Measurements from ENCODE around the gene TPSG1.
"Not testable (repeated sequence)": the region's sequence is repeated elsewhere in the genome, so short reads cannot be mapped to it uniquely, and the experiment has no call there.

Gene TPSG1

GRCh38 chr16:1225051-1225451 is at the start of gene TPSG1:
TSS of gene TPSG1 (minus strand) at chr16:1225268. CDS start at chr16:1225252, 16 bp downstream.
- DNase-seq, result no peak

GRCh38 chr16:1274767-1275166 is 49.7 kb upstream of the TPSG1 start:
- DNase-seq, result no peak

GRCh38 chr16:1273816-1274215 is 48.7 kb upstream of the TPSG1 start:
- no peak for DNase-seq

- no peak for DNase-seq
Measured at GRCh38 chr16:1272453-1273198, 47.6 kb upstream of the TPSG1 start.

GRCh38 chr16:1271724-1272413 is 46.8 kb upstream of the TPSG1 start:
- DNase-seq, result not testable (repeated sequence)

DNA sequence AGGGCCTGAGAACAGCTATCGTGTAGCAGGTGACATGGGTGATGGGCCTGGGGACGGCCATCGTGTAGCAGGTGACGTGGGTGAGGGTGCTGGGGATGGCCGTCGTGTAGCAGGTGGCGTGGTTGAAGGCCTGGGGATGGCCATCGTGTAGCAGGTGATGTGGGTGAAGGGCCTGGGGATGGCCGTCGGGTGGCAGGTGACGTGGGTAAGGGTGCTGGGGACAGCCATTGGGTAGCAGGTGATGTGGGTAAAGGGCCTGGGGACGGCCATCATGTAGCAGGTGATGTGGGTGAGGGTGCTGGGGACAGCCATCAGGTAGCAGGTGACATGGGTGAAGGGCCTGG is 46.3 kb upstream of the TPSG1 start:
- DNase-seq, result no peak

DNA sequence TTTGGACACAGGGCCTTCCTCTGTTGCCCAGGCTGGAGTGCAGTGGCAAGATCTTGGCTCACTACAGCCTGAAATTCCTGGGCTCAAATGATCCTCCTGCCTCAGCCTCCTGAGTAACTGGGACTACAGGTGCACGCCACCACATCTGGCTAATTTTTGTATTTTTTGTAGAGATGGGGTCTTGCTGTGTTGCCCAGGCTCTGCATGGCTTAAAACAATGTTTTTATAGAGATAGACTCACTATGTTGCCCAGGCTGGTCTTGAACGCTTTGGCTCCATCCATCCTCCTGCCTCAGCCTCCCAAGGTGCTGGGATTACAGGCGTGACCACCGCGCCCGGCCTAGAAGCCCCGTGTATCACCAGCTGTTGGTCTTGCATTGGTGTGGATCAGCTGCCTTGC is 44.4 kb upstream of the TPSG1 start:
- DNase-seq, result not testable (repeated sequence)

GRCh38 chr16:1265826-1266225 is 40.8 kb upstream of the TPSG1 start:
- no peak for DNase-seq

GRCh38 chr16:1265090-1265630 is 40.1 kb upstream of the TPSG1 start:
- DNase-seq, result no peak

DNA sequence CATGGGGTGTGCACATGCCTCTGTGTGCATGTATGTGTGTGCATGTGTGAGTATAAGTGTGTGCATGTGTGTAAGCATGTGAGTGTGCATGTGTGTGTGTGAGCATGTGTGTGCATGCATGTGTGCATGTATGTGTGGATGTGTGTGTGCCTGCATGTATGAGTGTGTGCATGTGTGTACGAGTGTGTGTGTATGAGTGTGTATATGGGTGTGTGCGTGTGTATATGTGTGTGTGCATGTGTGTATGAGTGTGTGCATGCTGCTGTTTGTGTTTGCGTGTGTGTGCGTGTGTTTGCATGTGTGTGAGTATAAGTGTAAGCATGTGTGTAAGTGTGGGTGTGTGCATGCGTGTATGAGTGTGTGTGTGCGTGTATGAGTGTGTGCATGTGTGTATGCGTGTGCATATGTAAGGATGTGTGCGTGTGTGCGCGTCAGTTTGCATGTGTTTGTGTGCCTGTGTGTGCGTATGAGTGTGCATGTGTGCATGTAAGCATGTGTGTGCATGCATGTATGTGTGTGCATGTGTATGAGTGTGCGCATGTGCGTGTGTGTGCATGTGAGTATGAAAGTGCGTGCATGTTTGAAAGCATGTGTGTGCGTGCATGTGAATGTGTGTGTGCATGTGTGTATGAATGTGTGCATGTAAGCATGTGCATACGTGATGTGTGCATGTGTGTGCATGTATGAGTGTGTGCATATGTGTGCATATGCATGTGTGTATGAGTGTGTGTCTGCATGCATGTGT is 39.4 kb upstream of the TPSG1 start:
- no peak for DNase-seq

DNA sequence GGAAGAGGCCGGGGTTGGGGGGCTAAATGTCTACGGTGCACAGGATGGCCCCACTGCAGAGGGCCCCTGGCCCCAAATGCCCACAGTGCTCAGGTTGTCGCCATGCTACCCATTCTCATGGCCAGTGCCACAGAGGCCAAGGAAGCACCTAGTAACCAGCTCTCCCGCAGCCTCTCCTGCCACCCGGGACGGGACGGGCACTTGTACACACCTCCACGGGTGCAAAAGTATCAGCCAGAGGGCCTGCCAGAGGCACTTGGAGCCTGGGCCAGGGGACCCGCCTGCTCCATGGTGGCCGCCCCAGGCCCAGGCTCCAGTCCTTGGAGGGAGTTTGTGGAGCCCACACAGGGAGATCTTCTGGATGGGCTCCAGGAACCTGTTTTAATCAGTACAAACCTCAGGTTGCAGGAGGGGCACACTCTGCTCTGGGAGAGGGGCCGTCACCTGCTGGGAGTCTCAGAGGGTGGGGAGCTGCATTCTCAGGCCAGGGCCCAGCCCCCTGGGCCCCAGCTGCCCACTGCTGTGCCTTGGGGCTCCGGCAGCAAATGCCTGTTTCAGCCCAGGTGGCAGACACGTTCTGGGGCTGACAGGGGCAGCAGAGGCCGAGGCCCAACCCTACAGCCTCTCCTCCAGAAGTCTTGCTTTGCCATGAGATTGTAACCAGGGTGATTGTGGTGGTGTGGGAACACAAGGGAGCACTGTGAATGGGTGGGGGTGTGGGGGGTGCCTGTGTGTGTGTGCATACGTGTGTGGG is 38.7 kb upstream of the TPSG1 start:
- DNase-seq, result no peak

- DNase-seq, result no peak
Measured at GRCh38 chr16:1262846-1263221, 37.8 kb upstream of the TPSG1 start.

GRCh38 chr16:1262210-1262845 is 37.3 kb upstream of the TPSG1 start:
- DNase-seq, result no peak

DNA sequence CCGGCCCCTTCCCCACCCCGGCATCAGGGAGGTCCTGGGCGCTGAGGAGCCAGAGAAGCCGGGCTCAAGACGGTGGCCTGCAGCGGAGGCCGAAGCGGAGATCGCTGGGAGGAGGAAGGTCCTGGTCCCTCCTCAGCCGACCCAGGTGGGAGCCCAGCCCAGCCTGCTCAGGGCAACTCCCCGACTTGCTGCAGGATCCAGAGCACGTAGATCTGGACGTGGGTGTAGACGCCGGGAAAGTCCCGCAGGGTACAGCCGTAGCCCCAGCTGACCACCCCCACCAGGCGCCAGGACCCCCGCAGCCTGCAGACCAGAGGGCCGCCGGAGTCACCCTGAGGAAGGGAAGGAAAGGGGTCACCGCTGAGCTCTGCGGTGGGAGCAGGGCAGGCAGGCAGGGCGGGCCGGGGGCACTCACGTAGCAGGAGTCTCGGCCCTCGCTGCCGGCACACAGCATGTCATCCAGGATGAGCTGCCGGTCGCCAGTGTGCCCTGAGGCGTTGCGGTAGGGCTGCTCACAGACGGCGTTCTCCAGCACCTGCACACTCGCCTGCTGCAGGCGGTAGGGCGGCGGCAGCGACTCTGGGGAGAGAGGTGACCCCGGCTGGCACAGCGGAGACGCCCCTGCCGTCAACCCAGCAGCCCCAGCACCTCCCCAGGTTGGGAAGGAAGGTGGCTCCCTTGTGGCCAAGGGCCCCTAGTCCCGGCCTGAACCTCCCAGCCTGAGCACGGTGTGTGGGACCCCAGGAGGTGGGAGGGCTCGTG is 36.2 kb upstream of the TPSG1 start:
- no peak for DNase-seq

DNA sequence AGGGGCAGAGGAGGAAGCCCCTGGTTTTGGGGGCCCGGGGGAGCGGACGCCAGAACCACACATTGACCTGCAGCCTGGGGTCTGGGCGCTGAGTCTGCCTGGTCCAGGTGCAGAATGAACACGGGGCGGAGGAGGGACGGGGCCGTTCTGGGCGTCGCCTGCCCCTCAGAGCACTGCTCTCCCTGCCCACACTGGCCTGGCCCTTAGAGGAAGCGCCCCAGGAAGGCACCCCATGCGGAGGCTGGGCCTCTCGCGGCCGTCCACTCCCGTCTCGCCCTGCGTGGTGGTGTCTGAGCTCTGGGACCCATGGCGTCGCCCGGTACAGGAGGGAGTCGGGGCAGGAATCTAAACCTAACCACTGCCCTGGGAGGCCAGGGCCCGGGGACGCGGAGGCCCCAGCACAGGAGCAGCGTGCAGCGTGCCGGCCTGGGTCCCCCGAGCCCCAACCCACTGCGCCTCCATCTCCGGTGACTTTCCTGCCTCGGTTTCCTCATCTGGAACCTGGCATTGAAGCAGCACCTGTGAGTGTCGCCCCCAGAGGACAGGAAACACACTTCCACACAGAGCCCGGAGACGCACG is 35.1 kb upstream of the TPSG1 start:
- no peak for DNase-seq

GRCh38 chr16:1259760-1260068 is 34.6 kb upstream of the TPSG1 start:
- DNase-seq, result no peak

DNA sequence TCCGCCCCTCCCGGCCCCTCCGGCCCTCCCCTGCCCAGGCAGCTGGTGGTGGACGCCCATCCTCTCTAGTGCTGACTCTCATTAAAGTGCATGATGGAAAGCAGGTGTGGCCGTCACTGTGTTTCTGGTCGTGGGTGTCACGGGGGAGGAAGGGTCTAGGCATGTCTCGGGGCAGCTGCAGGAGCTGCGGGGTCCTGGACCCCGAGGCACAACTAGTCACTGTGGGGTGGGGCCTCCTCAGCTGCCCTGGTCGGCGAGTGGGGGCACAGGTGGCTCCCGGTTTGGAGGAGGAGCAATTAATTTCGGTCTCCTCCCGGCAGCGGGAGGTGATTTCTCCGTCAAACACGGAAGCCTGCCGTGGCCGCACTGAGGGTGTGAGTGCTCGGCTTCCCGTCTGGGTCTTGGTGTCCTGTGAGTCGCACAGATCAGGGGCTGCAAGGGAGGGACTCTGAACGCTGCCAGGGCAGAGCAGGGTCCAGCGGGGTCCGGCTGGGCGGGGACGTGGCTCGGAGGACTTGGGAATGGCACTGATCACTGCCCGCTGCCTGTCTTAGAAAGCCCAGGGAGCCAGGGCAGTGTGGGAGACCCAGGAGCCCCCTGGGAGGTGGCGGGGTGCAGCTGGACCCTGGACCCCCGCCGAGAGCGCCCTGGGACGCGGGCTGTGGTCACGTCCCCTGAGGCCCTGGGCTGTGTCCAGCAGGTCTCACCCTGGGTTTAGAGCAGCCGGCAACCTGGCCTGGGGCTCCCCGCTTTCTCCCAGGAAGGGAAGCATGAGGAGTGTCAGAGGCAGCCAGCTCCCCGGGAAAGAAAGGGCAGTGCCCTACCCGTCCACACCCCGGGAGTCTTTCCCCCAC is 34.1 kb upstream of the TPSG1 start:
- no peak for DNase-seq

GRCh38 chr16:1258225-1258600 is 33.1 kb upstream of the TPSG1 start:
- no peak for DNase-seq

GRCh38 chr16:1257561-1258224 is 32.6 kb upstream of the TPSG1 start:
- no peak for DNase-seq

GRCh38 chr16:1256874-1257322 is 31.8 kb upstream of the TPSG1 start:
- no peak for DNase-seq

Data from KG1 (cell line).